ENCODE data around the gene SLC35F2.
"Not testable (repeated sequence)": the region's sequence is repeated elsewhere in the genome, so short reads cannot be mapped to it uniquely, and the experiment has no call there.

Gene SLC35F2

DNA sequence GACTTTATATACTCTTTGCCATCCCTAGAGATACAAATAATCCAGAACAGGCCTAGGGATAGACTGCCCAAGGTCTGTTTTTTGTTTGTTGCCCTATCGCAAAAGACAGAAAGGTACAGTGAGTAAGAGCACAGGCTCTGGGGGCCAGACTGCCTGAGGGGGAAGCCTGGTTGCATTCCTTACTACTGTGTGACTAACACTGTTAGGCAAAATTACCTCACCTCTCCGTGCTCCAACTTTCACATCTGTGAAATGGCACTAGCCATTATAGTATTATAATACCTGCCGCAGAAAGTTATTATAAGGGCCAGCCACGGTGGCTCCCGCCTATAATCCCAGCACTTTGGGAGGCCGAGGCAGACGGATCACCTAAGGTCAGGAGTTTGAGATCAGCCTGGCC lies 14.5 kb downstream of the SLC35F2 start:
- H3K27me3 Mint-ChIP-seq (ENCODE audit: low read depth): no peaks in the 10 kb centered on the region

DNA sequence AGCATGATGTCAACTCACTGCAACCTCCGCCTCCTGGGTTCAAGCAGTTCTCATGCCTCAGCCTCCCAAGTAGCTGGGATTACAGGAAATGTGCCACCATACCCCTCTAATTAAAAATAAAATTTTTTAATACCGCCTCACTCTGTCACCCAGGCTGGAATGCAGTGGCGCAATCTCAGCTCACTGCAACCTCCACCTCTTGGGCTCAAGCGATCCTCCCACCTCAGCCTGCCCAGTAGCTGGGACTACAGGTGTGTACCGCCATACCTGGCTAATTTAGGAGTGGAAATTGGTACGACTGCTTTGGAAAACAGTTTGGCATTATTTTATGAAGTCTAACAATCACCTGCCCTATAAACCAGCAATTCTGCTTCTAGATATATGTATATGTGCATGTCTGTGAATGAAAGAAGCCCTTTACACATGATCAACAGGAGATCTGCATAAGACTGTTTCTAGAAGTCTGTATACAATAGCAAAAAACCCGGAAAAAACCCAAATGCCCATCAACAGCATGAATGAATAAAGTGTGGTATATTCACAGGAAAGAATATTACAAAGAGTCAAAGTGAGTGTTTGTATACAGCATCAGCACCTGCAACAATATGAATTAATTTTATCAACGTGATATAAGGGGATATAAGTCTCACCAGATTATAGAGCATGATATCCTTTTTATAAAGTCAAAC lies 16.0 kb downstream of the SLC35F2 start:
- Mint-ChIP-seq H3K36me3 (ENCODE audit: low read depth) (no peaks in the 10 kb centered on the region), H3K27me3 (ENCODE audit: low read depth) (no peaks in the 10 kb centered on the region), H3K4me3 (no peak overlapping the region), H3K27ac (no peak overlapping the region), H3K4me1 (peaks cover 7% of the 10 kb centered on the region), H3K9me3 (no peaks in the 10 kb centered on the region)
- TF ChIP-seq, protein P1, sequence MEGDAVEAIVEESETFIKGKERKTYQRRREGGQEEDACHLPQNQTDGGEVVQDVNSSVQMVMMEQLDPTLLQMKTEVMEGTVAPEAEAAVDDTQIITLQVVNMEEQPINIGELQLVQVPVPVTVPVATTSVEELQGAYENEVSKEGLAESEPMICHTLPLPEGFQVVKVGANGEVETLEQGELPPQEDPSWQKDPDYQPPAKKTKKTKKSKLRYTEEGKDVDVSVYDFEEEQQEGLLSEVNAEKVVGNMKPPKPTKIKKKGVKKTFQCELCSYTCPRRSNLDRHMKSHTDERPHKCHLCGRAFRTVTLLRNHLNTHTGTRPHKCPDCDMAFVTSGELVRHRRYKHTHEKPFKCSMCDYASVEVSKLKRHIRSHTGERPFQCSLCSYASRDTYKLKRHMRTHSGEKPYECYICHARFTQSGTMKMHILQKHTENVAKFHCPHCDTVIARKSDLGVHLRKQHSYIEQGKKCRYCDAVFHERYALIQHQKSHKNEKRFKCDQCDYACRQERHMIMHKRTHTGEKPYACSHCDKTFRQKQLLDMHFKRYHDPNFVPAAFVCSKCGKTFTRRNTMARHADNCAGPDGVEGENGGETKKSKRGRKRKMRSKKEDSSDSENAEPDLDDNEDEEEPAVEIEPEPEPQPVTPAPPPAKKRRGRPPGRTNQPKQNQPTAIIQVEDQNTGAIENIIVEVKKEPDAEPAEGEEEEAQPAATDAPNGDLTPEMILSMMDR (IDR thresholded peaks at IDR 0.05; ENCODE audit: unreplicated experiment in 3 of 3): no peak

More for the DNA sequence above, 14.5 kb downstream of the SLC35F2 start:
- H3K36me3 Mint-ChIP-seq (ENCODE audit: low read depth): no peaks in the 10 kb centered on the region
- H3K27ac Mint-ChIP-seq: no peak overlapping the region
- no peak overlapping the region for H3K4me3 Mint-ChIP-seq
- peaks cover 7% of the 10 kb centered on the region for H3K4me1 Mint-ChIP-seq
- H3K9me3 Mint-ChIP-seq: no peaks in the 10 kb centered on the region
- TF ChIP-seq, protein P1 (IDR thresholded peaks at IDR 0.05; ENCODE audit: unreplicated experiment in 3 of 3): no peak

DNA sequence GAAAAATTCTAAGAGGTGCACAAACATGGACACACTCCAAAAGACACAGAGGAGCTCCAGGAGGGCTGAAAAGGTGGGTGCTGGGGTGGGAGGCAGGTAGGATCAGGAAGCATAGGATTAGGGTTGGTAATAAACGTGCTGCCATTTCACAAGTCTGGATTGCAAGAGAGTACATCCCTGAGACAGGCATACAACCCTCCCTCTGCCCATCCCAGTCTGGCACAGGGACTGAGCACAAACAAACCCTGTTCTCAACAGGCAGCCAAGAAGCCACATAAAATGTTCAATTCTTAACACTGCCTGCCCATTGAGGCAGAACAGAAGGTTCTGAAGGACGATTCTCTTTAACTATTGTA lies 18.5 kb downstream of the SLC35F2 start:
- Mint-ChIP-seq H3K4me3 (no peak overlapping the region), H3K27ac (peak overlapping the region; percentile 32 to 79 (median 51)), H3K36me3 (ENCODE audit: low read depth) (no peaks in the 10 kb centered on the region), H3K4me1 (peaks cover 7% of the 10 kb centered on the region), H3K27me3 (ENCODE audit: low read depth) (no peaks in the 10 kb centered on the region), H3K9me3 (no peaks in the 10 kb centered on the region)
- TF ChIP-seq, protein P1 (IDR thresholded peaks at IDR 0.05; ENCODE audit: unreplicated experiment in 3 of 3): no peak

DNA sequence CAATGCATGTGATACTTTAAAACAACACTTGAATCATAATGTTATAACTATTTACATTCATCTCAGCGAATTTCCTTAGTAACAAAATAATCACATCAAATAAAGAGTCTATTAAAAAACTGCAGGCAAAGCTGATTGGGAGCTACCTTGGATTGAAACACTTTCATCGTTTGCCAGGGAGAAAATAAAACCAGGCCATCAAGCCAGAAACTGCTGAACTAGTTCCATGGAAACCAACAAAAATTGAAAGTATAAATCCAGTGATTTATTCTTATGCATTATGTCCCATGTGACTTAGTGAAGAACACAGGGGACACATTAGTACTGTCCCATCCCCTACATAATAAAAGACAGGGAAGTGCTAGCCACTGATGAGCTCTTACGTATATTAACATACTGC lies 21.7 kb downstream of the SLC35F2 start:
- H3K27ac Mint-ChIP-seq: peak overlapping the region in 1 of 3 experiments; percentile 9

DNA sequence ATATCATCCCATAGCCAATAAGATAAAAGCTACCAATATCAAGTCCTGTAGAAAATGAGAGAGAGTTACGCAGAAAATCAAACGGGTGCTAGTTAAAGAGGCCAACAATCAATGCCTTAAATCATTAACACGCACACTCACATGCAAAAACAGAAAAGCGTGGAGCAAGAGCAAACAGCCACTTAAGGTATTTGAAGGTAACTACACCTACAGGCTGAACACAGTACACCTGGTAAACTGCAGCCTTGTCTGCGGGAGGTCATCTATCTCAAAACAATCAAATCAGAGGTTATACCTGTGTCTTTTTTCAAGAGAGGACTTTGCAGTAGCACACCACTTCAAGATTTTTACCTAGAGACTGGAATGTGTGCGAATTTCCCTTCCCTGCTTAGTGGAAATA lies 23.6 kb downstream of the SLC35F2 start:
- H3K36me3 Mint-ChIP-seq (ENCODE audit: low read depth): no peaks in the 10 kb centered on the region
- H3K27me3 Mint-ChIP-seq (ENCODE audit: low read depth): peaks cover 3% of the 10 kb centered on the region

More for the DNA sequence above, 21.7 kb downstream of the SLC35F2 start:
- Mint-ChIP-seq H3K36me3 (ENCODE audit: low read depth) (no peaks in the 10 kb centered on the region), H3K27me3 (ENCODE audit: low read depth) (peaks cover 3% of the 10 kb centered on the region), H3K9me3 (no peaks in the 10 kb centered on the region), H3K4me3 (no peak overlapping the region), H3K4me1 (peaks cover 7% of the 10 kb centered on the region)
- TF ChIP-seq, protein P1 (IDR thresholded peaks at IDR 0.05; ENCODE audit: unreplicated experiment in 3 of 3): no peak

DNA sequence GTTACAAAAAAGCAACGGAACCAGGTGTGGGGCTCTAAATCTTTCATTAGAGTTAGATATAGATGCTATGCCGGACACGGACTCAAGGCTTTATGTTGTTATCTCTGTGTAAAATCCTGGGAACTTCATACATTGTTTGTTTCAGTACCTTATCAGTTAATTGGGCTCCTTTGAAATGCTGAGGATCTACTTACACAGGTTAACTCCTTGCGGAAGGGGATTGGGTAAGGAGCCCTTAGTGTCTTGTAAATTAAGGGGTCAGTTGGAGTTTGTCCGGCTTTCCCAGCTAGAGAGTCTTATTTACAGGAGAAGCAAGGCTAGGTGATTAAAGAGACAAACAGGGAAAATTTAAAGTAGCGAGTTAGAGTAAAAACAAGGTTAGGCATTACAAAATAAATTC lies 24.7 kb downstream of the SLC35F2 start:
- H3K9me3 Mint-ChIP-seq; H3K36me3 Mint-ChIP-seq (ENCODE audit: low read depth); H3K4me1 Mint-ChIP-seq; H3K27ac Mint-ChIP-seq; H3K4me3 Mint-ChIP-seq; H3K27me3 Mint-ChIP-seq (ENCODE audit: low read depth): not testable (repeated sequence)

More for the DNA sequence above, 23.6 kb downstream of the SLC35F2 start:
- Mint-ChIP-seq H3K27ac (no peak overlapping the region), H3K4me1 (no peaks in the 10 kb centered on the region), H3K4me3 (no peak overlapping the region), H3K9me3 (no peaks in the 10 kb centered on the region)
- TF ChIP-seq, protein P1 (IDR thresholded peaks at IDR 0.05; ENCODE audit: unreplicated experiment in 3 of 3): no peak
